Measurements from ENCODE around the gene DDX59. TPM values are rescaled to one million over a fixed set of nuclear protein-coding genes. Genes with fewer than 3 reads are reported as not detected.

DDX59 gene
- total and polyA plus RNA-seq, 9 of the 15 experiments (the other 6 are each of a cell fraction or from before 2014, with no cell fraction given), result 8.3 to 30.4 (median 19.8) TPM

- TF ChIP-seq RUNX1 (IDR thresholded peaks at IDR 0.05; ENCODE audit: low read depth), result no peak
- no peak for TF ChIP-seq POLR3A (IDR thresholded peaks at IDR 0.05; ENCODE audit: borderline replicate concordance, extremely low read depth, insufficient read depth, insufficient read length)
- no peak for TF ChIP-seq PPARD (CRISPR knock-in tag; IDR thresholded peaks at IDR 0.05)
- no peak for TF ChIP-seq CUX1 (CRISPR knock-in tag; IDR thresholded peaks at IDR 0.05)
- no peak for TF ChIP-seq ATF2 (CRISPR knock-in tag; IDR thresholded peaks at IDR 0.05)
- no peak for TF ChIP-seq MLX (CRISPR knock-in tag; conservative IDR thresholded peaks at IDR 0.05)
- TF ChIP-seq ZNF764 (CRISPR knock-in tag; IDR thresholded peaks at IDR 0.05; ENCODE audit: low read depth), result no peak
- peak; percentile 69 for TF ChIP-seq SAP30 (IDR thresholded peaks at IDR 0.05; ENCODE audit: borderline replicate concordance, insufficient read depth, low read depth, low read length, poor library complexity, severe bottlenecking)
- no peak for TF ChIP-seq HOMEZ (CRISPR knock-in tag; IDR thresholded peaks at IDR 0.05)
- TF ChIP-seq ETS1 (conservative IDR thresholded peaks at IDR 0.05; ENCODE audit: control insufficient read depth, low read depth, low read length), result no peak; the same call in 1 of the 2 replicates
- no peak for TF ChIP-seq CTCF (IDR thresholded peaks at IDR 0.05 in 2 of 3, conservative IDR thresholded peaks at IDR 0.05 in 1 of 3; ENCODE audit: insufficient read depth in 2 of 3, low read depth in 1 of 3, low read length in 3 of 3)
Measured at GRCh38 chr1:200669314-200670241, at the start of gene DDX59 (continued).

Measured in K562 (cell line).